ENCODE measurements around the gene NLK. TPM values are rescaled to one million over a fixed set of nuclear protein-coding genes. Genes with fewer than 3 reads are reported as not detected.
"Not testable (repeated sequence)": the region's sequence is repeated elsewhere in the genome, so short reads cannot be mapped to it uniquely, and the experiment has no call there.

Gene NLK
- total RNA-seq, 2 donors from 2014 or later, result 19.8 to 37.0 TPM

DNA sequence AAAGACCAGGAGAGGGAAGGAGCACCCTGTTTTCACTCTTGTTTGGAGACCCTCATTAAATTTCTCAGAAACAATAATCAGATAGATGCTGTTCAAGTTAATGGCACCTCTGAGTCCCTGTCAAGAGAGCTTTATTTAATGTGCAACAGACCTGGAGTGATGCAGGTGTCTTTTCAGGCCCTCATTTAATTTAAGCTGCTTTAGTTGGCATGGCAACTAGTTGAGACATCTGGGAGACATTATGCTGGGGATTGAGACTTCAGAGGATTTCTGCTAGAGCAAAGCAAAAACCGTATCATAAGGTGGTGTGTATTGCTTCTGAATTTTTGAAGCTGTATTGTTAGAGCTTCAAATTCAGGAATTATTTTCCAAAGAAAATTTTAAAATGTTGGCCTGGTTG lies 108.5 kb downstream of the NLK start:
- no peaks in the 10 kb centered on the region for H3K4me1 ChIP-seq (replicated peaks)
- TF ChIP-seq CTCF (IDR thresholded peaks at IDR 0.05) (no peak), POLR2A (IDR thresholded peaks at IDR 0.05) (no peak), POLR2AphosphoS5 (IDR thresholded peaks at IDR 0.05) (no peak)
- H3K9me3 ChIP-seq, result no peaks in the 10 kb centered on the region
- no peaks in the 10 kb centered on the region for H3K36me3 ChIP-seq
- H3K27me3 ChIP-seq (replicated peaks; ENCODE audit: insufficient read depth), result no peaks in the 10 kb centered on the region
- WGBS, result 95% methylated on average over 1 of the region's 1 CpG
- intact Hi-C loops (cut with DNase I), result no loop called here
- no peak overlapping the region for H3K4me3 ChIP-seq
- no peak overlapping the region for H3K27ac ChIP-seq
- DNase-seq (ENCODE audit: low spot score), result no peak

DNA sequence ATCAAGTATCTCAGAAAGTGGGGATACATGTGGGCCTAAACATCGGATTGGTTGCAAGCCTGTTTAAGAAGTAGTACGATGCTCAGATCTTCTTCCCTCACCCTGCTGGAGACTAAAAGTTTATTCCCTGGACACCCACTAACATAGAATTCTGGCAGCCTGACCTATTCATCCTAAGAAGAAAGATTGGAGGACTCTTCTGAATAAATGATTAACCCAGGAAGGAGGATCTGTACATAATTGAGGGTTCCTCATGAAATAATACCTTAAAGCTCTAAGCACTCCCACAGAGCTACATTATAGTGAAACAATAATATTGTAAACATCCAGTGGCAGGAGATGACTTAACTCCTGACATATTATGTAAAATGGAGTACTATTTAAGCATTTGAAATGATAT lies 111.7 kb downstream of the NLK start:
- DNase-seq (ENCODE audit: low spot score), result no peak

GRCh38 chr17:28155405-28155804 lies 112.9 kb downstream of the NLK start:
- H3K4me1 ChIP-seq (replicated peaks); H3K36me3 ChIP-seq; intact Hi-C loops (cut with DNase I); H3K4me3 ChIP-seq; H3K27me3 ChIP-seq (replicated peaks; ENCODE audit: insufficient read depth); DNase-seq (ENCODE audit: low spot score); H3K9me3 ChIP-seq; H3K27ac ChIP-seq: not testable (repeated sequence)
- 97% methylated on average over 4 of the region's 4 CpGs for WGBS

More for the DNA sequence above, 111.7 kb downstream of the NLK start:
- intact Hi-C loops (cut with DNase I), result no loop called here
- no peaks in the 10 kb centered on the region for H3K9me3 ChIP-seq
- no peaks in the 10 kb centered on the region for H3K4me1 ChIP-seq (replicated peaks)
- H3K36me3 ChIP-seq, result no peaks in the 10 kb centered on the region
- no peak overlapping the region for H3K27ac ChIP-seq
- H3K4me3 ChIP-seq, result no peak overlapping the region
- no peaks in the 10 kb centered on the region for H3K27me3 ChIP-seq (replicated peaks; ENCODE audit: insufficient read depth)
- TF ChIP-seq CTCF (IDR thresholded peaks at IDR 0.05) (no peak), POLR2A (IDR thresholded peaks at IDR 0.05) (no peak), POLR2AphosphoS5 (IDR thresholded peaks at IDR 0.05) (no peak)
- WGBS, result 53% methylated on average over 2 of the region's 2 CpGs

DNA sequence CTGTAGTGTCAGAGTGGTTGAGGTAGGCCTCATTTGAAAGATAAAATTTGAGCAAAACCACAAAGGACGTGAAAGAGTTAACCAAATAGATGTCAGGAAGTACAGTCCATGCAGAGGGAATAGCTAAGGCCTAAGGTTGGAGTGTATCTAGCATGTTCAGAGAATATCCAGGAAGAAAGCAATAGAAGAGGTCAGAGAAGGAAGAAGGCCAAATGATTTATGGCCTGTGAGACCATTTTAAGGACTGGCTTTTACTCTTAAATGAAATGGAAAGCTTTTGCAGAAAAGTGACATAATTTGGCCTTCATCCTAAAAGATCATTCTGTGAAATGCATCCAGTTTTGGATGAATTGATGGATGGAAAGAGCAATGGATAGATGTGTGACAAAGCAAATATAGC lies 116.5 kb downstream of the NLK start:
- no peak for DNase-seq (ENCODE audit: low spot score)
- Histone ChIP-seq H3K27ac (no peak overlapping the region), H3K27me3 (replicated peaks; ENCODE audit: insufficient read depth) (no peaks in the 10 kb centered on the region), H3K4me1 (replicated peaks) (no peaks in the 10 kb centered on the region), H3K36me3 (no peaks in the 10 kb centered on the region), H3K4me3 (no peak overlapping the region), H3K9me3 (no peaks in the 10 kb centered on the region)
- intact Hi-C loops (cut with DNase I), result no loop called here
- TF ChIP-seq CTCF (IDR thresholded peaks at IDR 0.05), result no peak
- no peak for TF ChIP-seq POLR2A (IDR thresholded peaks at IDR 0.05)
- no peak for TF ChIP-seq POLR2AphosphoS5 (IDR thresholded peaks at IDR 0.05)
- 97% methylated on average over 1 of the region's 1 CpG for WGBS

- 98% methylated on average over 5 of the region's 5 CpGs for WGBS
- intact Hi-C loops (cut with DNase I), result no loop called here
These were observed 117.4 kb downstream of the NLK start for GRCh38 chr17:28159924-28160323.

More at GRCh38 chr17:28159924-28160323, 117.4 kb downstream of the NLK start:
- H3K9me3 ChIP-seq, result no peaks in the 10 kb centered on the region
- no peak overlapping the region for H3K4me3 ChIP-seq
- no peaks in the 10 kb centered on the region for H3K4me1 ChIP-seq (replicated peaks)
- no peak for TF ChIP-seq POLR2A (IDR thresholded peaks at IDR 0.05)
- TF ChIP-seq POLR2AphosphoS5 (IDR thresholded peaks at IDR 0.05), result no peak
- TF ChIP-seq CTCF (IDR thresholded peaks at IDR 0.05), result no peak
- H3K27ac ChIP-seq, result no peak overlapping the region
- no peaks in the 10 kb centered on the region for H3K27me3 ChIP-seq (replicated peaks; ENCODE audit: insufficient read depth)
- DNase-seq (ENCODE audit: low spot score), result no peak
- H3K36me3 ChIP-seq, result no peaks in the 10 kb centered on the region
